Fibroblast of skin of abdomen (primary cell): ENCODE data around the gene ISG15.
A peak's percentile ranks its signal among the peaks of the same experiment; 100 is the strongest.
"Not testable (repeated sequence)": the region's sequence is repeated elsewhere in the genome, so short reads cannot be mapped to it uniquely, and the experiment has no call there.

Experiments used
- DNase-seq: peaks from one replicate; pipeline ENCODE4 v3.0.0-alpha.2; 2013

Gene ISG15

GRCh38 chr1:1013922-1014648 is 788 bp downstream of the ISG15 start:
- peak; percentile 46 for DNase-seq

- peak; percentile 20 for DNase-seq
Observed at GRCh38 chr1:1014799-1015681, 1.7 kb downstream of the ISG15 start.

- not testable (repeated sequence) for DNase-seq
Observed at GRCh38 chr1:1017397-1018320, 4.4 kb downstream of the ISG15 start.

GRCh38 chr1:1018321-1018685 is 5.0 kb downstream of the ISG15 start:
- DNase-seq, result not testable (repeated sequence)

GRCh38 chr1:1019122-1019999 is 6.1 kb downstream of the ISG15 start:
- peak; percentile 88 for DNase-seq

GRCh38 chr1:1020000-1020404 is 6.7 kb downstream of the ISG15 start, which contains the start of gene AGRN:
AGRN (plus strand) TSS chr1:1020120; CDS start chr1:1020173, 53 bp downstream.
- no peak for DNase-seq

GRCh38 chr1:1020415-1021009 is 7.2 kb downstream of the ISG15 start:
- DNase-seq, result no peak

- peak; percentile 85 for DNase-seq
Observed at GRCh38 chr1:1021010-1021919, 8.0 kb downstream of the ISG15 start.

- DNase-seq, result peak; percentile 20
Observed at GRCh38 chr1:1021920-1022259, 8.6 kb downstream of the ISG15 start.

- no peak for DNase-seq
Observed at GRCh38 chr1:1022302-1023009, 9.2 kb downstream of the ISG15 start.

- no peak for DNase-seq
Observed at GRCh38 chr1:1023700-1024099, 10.4 kb downstream of the ISG15 start.

- DNase-seq, result no peak
Observed at GRCh38 chr1:1024149-1024770, 11.0 kb downstream of the ISG15 start.

- peak; percentile 35 for DNase-seq
Observed at GRCh38 chr1:1024771-1025699, 11.7 kb downstream of the ISG15 start.

GRCh38 chr1:1025730-1026129 is 12.4 kb downstream of the ISG15 start:
- DNase-seq, result no peak

GRCh38 chr1:1026599-1027413 is 13.5 kb downstream of the ISG15 start:
- DNase-seq, result no peak

GRCh38 chr1:1027791-1028190 is 14.5 kb downstream of the ISG15 start:
- no peak for DNase-seq
